Panc1 (cell line): ENCODE measurements around the gene RNF214. TPM values are rescaled to one million over a fixed set of nuclear protein-coding genes. Genes with fewer than 3 reads are reported as not detected.

ENCODE experiments used
- ATAC-seq: fragments of 200-7000 bp; cut with Tn5 transposase; 2 replicates; pipeline ENCODE4 v1.9.1; 2020; ENCODE audit warnings: mild to moderate bottlenecking, moderate library complexity
- BruUV-seq: library from RNA; stranded (reverse); fragments of 400-500 nt; replicated peaks from 2 replicates; lab custom pipeline; 2021; lab: Mats Ljungman, UMichigan
- CTCF ChIA-PET: fragments of 300-600 bp; sonication (Branson Sonifier 250); formaldehyde crosslinking; loops from one replicate; lab custom pipeline; 2022; ENCODE audit warnings: antibody characterized with exemption; lab: Charles Lee
- POLR2A ChIA-PET: fragments of 300-600 bp; sonication (Branson Sonifier 250); formaldehyde crosslinking; loops from one replicate; lab custom pipeline; 2022; ENCODE audit warnings: antibody characterized with exemption; lab: Charles Lee
- DNase-seq: peaks from one replicate; pipeline ENCODE4 v3.0.0-alpha.2; 2010; ENCODE audit warnings: low read depth, low spot score
- H3K27ac ChIP-seq: 2 replicates; pipeline ENCODE4 v1.5.1; 2011; ENCODE audit warnings: mild to moderate bottlenecking, low read length, inconsistent platforms
- H3K27me3 ChIP-seq: fragments of 200-500 bp; sonication (Bioruptor generic); 2 replicates; pipeline ENCODE4 v1.6.0; 2014; ENCODE audit warnings: low read length, inconsistent platforms; ENCODE audit not compliant: control insufficient read depth, insufficient read depth
- H3K36me3 ChIP-seq: fragments of 200-500 bp; sonication (Bioruptor generic); 2 replicates; pipeline ENCODE4 v1.5.1; 2014; ENCODE audit warnings: inconsistent platforms, mild to moderate bottlenecking, low read length, moderate library complexity; ENCODE audit not compliant: control insufficient read depth, insufficient read depth
- H3K4me1 ChIP-seq: 2 replicates; pipeline ENCODE4 v1.5.1; 2011; ENCODE audit warnings: inconsistent platforms, mild to moderate bottlenecking, low read length, moderate library complexity; ENCODE audit not compliant: control insufficient read depth, insufficient read depth
- H3K4me3 ChIP-seq, 2 experiments: 2 replicates each; pipeline ENCODE4 v1.5.1; 2011 to 2012; ENCODE audit warnings: low read depth in 2 of 2, low read length in 2 of 2, mild to moderate bottlenecking in 2 of 2, inconsistent platforms in 1 of 2, moderate library complexity in 1 of 2
- H3K9me3 ChIP-seq: fragments of 200-500 bp; sonication (Bioruptor generic); 2 replicates; pipeline ENCODE4 v1.5.1; 2014; ENCODE audit warnings: low read depth, mild to moderate bottlenecking, inconsistent platforms, low read length, moderate library complexity; ENCODE audit not compliant: control insufficient read depth, insufficient read depth
- POLR2AphosphoS5 ChIP-seq: IDR thresholded peaks from 2 replicates; pipeline ENCODE4 v1.6.1; 2012; ENCODE audit warnings: mild to moderate bottlenecking, low read depth, low read length, moderate library complexity
- SIN3A ChIP-seq: IDR thresholded peaks from 2 replicates; pipeline ENCODE4 v1.6.1; 2012; ENCODE audit warnings: low read depth, mild to moderate bottlenecking, low read length, moderate library complexity, borderline replicate concordance; ENCODE audit not compliant: insufficient read depth
- TCF7L2 ChIP-seq: IDR thresholded peaks from 2 replicates; pipeline ENCODE4 v1.6.1; 2011; ENCODE audit warnings: mild to moderate bottlenecking, low read depth, low read length, inconsistent platforms
- in situ Hi-C: cut with HindIII; loops from 2 replicates; pipeline ENCODE4 v1.10.0; 2016; ENCODE audit warnings: low sequenced_read_pairs, low pct_unique_long_range_greater_than_20kb
- intact Hi-C: fragments of 100-400 bp; cut with micrococcal nuclease; formaldehyde crosslinking; loops from one replicate; pipeline ENCODE4 v1.10.0; 2022; ENCODE audit not compliant: unreplicated experiment
- total RNA-seq: library from RNA; stranded (reverse); gene quantifications from one replicate; pipeline ENCODE4 v1.2.1, GENCODE V29; 2021; ENCODE audit not compliant: unreplicated experiment
- TF ChIP-seq, protein P1 (sequence below): fragments of 450-650 bp; IDR thresholded peaks from 2 replicates; pipeline ENCODE4 v1.5.1; 2017; ENCODE audit warnings: mild to moderate bottlenecking
- TF ChIP-seq, protein P2 (sequence below), 2 experiments: IDR thresholded peaks; 2 replicates each; pipeline ENCODE4 v1.6.1; 2011 to 2012; ENCODE audit warnings: low read depth in 2 of 2, control low read depth in 1 of 2, low read length in 1 of 2, mild to moderate bottlenecking in 1 of 2, moderate library complexity in 1 of 2; ENCODE audit not compliant: insufficient read depth in 1 of 2

The RNF214 gene
- total RNA-seq, 1 experiment from 2014 or later = 39.7 TPM

DNA sequence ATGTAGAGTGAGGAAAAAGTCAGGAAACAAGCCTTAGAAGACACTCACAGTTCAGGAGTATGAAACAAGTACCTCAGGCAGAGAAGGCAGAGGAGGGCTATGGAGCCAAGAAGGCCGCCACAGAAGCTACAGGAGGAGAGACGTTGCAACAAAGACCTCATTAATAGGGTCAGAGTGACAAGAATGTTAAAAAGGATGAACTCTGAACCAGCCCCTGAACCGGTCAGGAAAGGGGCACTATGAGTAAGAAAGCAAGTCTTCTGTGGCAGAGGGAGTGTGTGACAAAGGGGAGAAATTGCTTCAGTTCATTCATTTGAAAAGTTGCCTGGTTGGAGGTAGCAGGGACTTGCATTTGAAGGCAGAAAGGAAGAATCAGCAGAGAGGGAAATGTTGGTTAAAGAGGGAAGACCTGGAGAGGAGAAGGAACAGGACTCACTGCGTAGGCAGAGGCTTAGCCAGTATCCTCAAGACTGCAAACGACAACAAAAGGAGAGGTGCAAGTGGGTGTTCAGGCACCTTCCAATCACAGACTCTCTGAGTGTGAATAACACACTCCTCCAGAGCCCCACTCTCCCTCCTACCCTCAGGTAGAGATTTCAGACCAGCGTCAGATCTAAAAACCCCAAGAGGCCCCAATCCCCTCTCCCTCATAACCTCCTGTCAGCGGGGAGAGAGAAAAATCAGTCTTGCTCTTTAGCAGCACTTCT is 17.9 kb upstream of the RNF214 start:
- in situ Hi-C loops = no loop called here

DNA sequence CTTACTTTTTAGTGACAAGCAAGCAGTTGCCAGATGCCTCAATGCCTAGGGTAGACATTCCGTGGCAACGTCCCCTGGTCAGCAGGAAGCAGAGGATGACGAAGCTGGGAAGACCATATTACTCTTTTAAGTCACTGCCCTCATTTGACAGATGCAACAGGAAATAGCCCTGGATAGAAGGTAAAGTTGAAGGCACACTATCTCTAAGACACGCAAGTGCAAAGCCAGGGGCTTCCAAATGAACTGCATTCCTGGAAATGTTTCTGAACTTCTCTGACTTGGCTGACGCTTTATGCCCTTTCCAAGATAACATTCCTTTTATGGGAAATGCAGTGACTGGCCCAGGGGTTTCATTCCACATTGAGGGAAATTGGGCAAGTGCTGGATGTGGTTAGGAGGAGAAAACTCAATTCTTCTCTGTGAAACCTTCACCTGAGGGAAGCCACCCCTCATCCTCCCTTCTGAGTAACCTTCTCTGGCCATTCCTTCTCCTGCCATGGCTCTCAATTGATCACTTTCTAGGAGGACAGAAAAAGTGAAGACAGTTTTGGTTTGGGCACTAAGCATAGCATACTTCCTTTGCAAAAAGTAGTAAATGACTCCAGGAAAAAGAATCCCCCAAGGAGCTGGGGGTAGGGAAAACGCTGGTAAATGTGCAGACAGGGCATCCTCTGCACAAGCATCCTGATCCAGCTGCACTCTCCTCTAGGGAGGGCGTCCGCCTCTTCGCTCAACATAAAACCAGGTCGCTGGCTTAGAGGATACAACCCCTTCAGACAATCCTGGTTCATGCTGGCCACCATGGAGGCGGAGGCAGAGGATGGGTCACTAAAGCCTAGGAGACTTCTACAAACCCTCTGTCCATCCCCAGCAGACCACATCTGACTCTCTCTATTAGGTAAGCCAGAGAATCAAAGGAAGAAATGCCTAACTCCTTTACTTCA is 15.1 kb upstream of the RNF214 start:
- CTCF ChIA-PET = no interaction called here
- H3K27ac ChIP-seq = no peak overlapping the region
- TSS peak; percentile 41 for BruUV-seq
- POLR2A ChIA-PET = no interaction called here
- intact Hi-C loops = no loop called here
- no peak overlapping the region for H3K4me3 ChIP-seq
- 0 out of 2 replicates have a peak, but pooled peaks cover 2% of the 10 kb centered on the region for H3K36me3 ChIP-seq
- H3K27me3 ChIP-seq = no peaks in the 10 kb centered on the region
- no peaks in the 10 kb centered on the region for H3K9me3 ChIP-seq
- peak; percentile 33; the same call in 1 of the 2 replicates for ATAC-seq
- DNase-seq = no peak
- in situ Hi-C loops = no loop called here
- no peaks in the 10 kb centered on the region for H3K4me1 ChIP-seq
- TF ChIP-seq, protein P1, sequence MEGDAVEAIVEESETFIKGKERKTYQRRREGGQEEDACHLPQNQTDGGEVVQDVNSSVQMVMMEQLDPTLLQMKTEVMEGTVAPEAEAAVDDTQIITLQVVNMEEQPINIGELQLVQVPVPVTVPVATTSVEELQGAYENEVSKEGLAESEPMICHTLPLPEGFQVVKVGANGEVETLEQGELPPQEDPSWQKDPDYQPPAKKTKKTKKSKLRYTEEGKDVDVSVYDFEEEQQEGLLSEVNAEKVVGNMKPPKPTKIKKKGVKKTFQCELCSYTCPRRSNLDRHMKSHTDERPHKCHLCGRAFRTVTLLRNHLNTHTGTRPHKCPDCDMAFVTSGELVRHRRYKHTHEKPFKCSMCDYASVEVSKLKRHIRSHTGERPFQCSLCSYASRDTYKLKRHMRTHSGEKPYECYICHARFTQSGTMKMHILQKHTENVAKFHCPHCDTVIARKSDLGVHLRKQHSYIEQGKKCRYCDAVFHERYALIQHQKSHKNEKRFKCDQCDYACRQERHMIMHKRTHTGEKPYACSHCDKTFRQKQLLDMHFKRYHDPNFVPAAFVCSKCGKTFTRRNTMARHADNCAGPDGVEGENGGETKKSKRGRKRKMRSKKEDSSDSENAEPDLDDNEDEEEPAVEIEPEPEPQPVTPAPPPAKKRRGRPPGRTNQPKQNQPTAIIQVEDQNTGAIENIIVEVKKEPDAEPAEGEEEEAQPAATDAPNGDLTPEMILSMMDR = no peak
- TF ChIP-seq TCF7L2 = no peak
- TF ChIP-seq, protein P2, sequence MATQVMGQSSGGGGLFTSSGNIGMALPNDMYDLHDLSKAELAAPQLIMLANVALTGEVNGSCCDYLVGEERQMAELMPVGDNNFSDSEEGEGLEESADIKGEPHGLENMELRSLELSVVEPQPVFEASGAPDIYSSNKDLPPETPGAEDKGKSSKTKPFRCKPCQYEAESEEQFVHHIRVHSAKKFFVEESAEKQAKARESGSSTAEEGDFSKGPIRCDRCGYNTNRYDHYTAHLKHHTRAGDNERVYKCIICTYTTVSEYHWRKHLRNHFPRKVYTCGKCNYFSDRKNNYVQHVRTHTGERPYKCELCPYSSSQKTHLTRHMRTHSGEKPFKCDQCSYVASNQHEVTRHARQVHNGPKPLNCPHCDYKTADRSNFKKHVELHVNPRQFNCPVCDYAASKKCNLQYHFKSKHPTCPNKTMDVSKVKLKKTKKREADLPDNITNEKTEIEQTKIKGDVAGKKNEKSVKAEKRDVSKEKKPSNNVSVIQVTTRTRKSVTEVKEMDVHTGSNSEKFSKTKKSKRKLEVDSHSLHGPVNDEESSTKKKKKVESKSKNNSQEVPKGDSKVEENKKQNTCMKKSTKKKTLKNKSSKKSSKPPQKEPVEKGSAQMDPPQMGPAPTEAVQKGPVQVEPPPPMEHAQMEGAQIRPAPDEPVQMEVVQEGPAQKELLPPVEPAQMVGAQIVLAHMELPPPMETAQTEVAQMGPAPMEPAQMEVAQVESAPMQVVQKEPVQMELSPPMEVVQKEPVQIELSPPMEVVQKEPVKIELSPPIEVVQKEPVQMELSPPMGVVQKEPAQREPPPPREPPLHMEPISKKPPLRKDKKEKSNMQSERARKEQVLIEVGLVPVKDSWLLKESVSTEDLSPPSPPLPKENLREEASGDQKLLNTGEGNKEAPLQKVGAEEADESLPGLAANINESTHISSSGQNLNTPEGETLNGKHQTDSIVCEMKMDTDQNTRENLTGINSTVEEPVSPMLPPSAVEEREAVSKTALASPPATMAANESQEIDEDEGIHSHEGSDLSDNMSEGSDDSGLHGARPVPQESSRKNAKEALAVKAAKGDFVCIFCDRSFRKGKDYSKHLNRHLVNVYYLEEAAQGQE (IDR thresholded peaks at IDR 0.05; ENCODE audit: insufficient read depth in 1 of 2, low read depth in 2 of 2, low read length in 1 of 2) = no peak
- TF ChIP-seq POLR2AphosphoS5 = no peak
- no peak for TF ChIP-seq SIN3A

More for the DNA sequence above, 17.9 kb upstream of the RNF214 start:
- no peak overlapping the region for H3K4me3 ChIP-seq
- no peak overlapping the region for H3K27ac ChIP-seq
- POLR2A ChIA-PET = interaction anchor here (0.7 kb wide), 1 partner anchor 34 kb away, joined by 4 read pairs; no protein-coding TSS in a partner anchor
- H3K9me3 ChIP-seq = no peaks in the 10 kb centered on the region
- intact Hi-C loops = no loop called here
- no TSS peak for BruUV-seq
- ATAC-seq (no peak), DNase-seq (no peak)
- TF ChIP-seq, protein P1 = no peak
- TF ChIP-seq, protein P2 (IDR thresholded peaks at IDR 0.05; ENCODE audit: insufficient read depth in 1 of 2, low read depth in 2 of 2, low read length in 1 of 2) = no peak
- TF ChIP-seq SIN3A = no peak
- no peak for TF ChIP-seq POLR2AphosphoS5
- TF ChIP-seq TCF7L2 = no peak
- no peaks in the 10 kb centered on the region for H3K4me1 ChIP-seq
- no peaks in the 10 kb centered on the region for H3K27me3 ChIP-seq
- H3K36me3 ChIP-seq = 0 out of 2 replicates have a peak, but pooled peaks cover 2% of the 10 kb centered on the region
- CTCF ChIA-PET = no interaction called here
